NCI-H460 (cell line): Measurements from ENCODE around the gene RNF212B. TPM values are rescaled to one million over a fixed set of nuclear protein-coding genes. Genes with fewer than 3 reads are reported as not detected.

Experiments used
- DNase-seq: peaks from one replicate; pipeline ENCODE4 v3.0.0-alpha.2; 2016; ENCODE audit warnings: low read depth; ENCODE audit errors: extremely low read depth
- small RNA-seq, 2 experiments: library from RNA; depleted of rRNA; stranded (forward); fragments of <200 nt; gene quantifications; one replicate each; pipeline ENCODE3, GENCODE V24; 2014
- total RNA-seq: library from RNA; depleted of rRNA; stranded (reverse); fragments of >200 nt; shearing (Covaris generic); gene quantifications from 2 replicates; pipeline ENCODE4 v1.2.3, GENCODE V29; 2014; rRNA removed

The RNF212B gene
- total RNA-seq, 1 experiment from 2014 or later = not detected

DNA sequence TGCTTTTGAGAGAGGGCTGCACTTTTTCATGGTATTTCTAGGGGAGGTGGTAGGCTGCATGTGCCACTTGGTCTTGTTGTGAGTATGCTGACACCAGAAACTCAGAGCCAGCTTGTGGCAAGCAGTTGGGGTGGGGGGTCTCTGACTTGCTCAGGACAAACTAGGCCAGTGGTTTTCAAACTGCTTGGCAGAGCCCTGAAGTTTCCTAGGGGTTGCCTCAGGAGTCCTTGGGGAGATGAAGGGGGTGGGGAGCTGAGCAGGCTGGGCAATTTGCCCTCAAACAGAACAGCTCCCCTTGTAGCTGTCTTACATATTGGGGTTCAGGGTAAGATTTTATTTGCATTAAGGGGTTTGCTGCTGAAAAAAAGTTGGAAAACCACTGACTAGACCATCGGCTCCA lies 72.8 kb downstream of the RNF212B start:
- DNase-seq = no peak

DNA sequence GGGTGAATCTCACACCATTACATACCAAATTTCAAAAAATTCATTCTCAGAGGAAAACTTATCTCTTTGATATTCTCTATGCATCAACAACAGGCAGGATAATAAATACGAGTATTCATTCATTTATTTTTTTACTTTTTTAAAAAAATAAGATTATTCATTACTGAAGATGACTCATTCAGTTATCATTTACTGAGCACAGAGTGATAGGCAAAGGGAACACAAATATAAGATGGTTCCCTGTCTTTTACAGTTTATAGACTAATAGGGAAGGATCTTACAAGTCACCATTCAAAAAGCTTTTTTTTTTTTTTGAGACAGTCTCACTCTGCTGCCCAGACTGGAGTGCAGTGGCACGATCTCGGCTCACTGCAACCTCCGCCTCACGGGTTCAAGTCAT lies 78.6 kb downstream of the RNF212B start:
- DNase-seq = no peak

DNA sequence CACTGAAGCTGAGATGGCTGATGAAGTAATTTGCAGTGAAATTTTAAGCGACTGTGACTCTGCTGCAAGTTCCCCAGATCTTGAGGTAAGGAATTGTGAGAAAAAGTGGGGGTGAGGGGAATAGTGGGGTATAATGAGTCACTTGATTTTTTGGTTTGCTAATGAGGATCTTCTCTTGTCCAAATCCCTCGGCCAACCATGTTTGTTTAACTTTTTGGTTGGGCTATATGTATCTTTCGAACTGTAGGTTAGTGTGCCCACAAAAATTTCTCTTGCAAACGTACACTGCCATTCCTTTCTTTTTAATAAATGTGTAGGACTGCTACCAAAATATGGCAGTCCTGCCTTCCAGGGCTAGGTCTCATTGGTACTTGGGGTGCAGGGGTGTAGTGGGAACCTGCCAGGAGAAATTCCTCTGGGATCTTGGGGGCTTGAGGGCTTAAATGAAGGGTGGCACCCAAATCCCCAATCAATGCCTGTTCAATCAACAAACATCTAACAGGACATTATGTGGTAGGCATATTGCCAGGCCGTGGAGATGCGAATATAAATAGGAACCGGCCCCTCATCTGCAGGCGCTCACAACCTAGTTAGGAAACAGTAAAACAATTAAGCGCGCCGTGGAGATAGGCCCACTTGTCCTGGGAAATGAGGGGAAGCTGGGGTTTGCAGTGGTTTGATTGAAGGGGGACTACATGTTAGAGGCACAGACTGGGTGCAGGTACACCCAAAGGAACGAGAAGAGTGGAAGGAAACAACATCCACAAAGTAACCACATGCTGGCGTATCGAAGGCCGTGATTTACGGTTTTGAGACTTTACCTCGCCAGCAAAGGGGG lies 82.2 kb downstream of the RNF212B start:
- no peak for DNase-seq

DNA sequence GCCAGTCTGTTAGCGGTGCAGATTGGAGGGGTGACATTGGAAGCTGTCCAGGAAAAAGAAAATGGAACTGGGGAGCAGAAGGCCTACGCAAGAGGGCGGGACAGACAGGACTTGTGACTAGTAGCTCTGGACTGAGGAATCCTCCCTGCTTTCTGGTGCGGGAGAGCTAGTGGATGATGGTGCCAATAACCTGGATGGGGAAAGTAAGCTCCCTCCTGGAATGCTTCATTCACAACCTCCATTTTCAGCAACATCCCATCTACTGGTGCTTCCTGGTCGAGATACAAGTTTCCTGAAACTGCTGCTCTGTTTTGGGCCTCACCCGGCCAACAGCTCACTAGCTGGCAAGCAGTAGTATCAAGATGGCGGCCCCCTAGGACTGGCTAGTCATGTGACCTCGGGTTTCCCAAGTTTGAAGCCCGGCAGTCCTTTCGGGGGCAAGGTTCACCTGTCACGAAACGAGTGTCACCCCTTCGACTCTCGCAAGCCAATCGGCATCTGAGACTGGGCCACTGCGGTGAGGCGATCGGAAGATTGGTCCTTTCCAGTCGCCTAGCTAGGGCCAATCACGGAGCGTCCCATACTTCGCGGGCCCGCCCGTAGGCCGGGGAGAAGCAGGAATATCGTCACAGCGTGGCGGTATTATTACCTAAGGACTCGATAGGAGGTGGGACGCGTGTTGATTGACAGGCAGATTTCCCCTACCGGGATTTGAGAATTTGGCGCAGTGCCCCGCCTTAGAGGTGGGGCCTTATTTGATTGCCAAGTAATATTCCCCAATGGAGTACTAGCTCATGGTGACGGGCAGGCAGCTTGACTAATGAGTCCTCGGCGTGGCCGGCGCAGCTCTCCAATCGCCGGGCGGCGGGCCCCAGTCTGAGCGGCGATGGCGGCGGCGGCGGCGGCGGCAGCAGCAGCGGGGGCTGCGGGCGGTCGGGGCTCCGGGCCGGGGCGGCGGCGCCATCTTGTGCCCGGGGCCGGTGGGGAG lies 83.1 kb downstream of the RNF212B start, which contains the start of gene PABPN1:
Gene PABPN1, plus strand, starts transcription at position 874 of the 988 bp plus-strand sequence. Its CDS starts 13 bp downstream, at position 887.
- peak; percentile 100 for DNase-seq

DNA sequence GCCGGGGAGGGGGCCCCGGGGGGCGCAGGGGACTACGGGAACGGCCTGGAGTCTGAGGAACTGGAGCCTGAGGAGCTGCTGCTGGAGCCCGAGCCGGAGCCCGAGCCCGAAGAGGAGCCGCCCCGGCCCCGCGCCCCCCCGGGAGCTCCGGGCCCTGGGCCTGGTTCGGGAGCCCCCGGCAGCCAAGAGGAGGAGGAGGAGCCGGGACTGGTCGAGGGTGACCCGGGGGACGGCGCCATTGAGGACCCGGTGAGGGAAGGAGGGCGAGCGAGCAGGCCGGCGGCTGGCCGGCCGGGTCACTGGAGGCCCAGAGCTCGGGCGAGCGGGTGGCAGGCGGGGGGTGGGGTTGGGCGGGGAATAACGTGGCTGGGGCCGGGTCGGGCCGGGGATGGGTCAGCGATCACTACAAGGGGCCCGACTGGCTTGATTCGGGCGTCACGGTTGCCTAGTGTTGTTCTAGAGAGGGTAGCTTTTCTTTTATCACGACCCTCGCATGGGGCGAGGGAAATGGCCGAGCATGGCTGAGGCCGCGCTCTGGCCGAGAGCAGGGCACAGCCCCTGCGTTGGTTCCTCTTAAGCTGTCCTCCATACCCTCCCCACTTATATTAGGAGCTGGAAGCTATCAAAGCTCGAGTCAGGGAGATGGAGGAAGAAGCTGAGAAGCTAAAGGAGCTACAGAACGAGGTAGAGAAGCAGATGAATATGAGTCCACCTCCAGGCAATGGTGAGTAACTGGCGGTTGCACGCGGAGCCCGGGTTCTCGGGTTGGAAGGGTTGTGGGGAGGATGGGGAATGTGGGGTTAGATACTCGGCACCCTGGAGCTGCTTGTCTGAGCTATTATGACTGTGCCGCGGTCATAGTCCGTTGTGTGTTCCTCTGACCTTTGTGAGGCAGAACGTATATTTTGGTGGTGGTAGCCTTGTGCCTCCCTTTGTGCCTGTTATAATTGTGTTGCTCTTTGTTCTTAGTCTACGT lies 84.1 kb downstream of the RNF212B start:
- DNase-seq = no peak

Small RNA genes lying within 50 kb of the gene (small RNA-seq; reads per million reads assigned to genes)
- gene AL049829.1 (0 reads per million in 2 experiments), gene RNU6-1046P (0 reads per million in 2 experiments)

Other genes with a start within 250 kb of the RNF212B start
- 12.8 and 15.1 TPM in 2 replicates for gene C14orf93, start 227.8 kb upstream of the RNF212B start, total RNA-seq
- 191 and 254 TPM in 2 replicates for gene PSMB5, start 203.0 kb upstream of the RNF212B start, total RNA-seq
- not detected in 2 replicates for gene PSMB11, start 195.7 kb upstream of the RNF212B start, total RNA-seq
- 4.4 and 4.6 TPM in 2 replicates for gene CDH24, start 180.4 kb upstream of the RNF212B start, total RNA-seq
- 73.8 and 92.9 TPM in 2 replicates for gene ACIN1, start 142.8 kb upstream of the RNF212B start, total RNA-seq
- 41.5 and 45.7 TPM in 2 replicates for gene C14orf119, start 142.4 kb upstream of the RNF212B start, total RNA-seq
- not detected in 2 replicates for gene CIROP, start 132.9 kb upstream of the RNF212B start, total RNA-seq
- not detected in 2 replicates for gene CEBPE, start 118.7 kb upstream of the RNF212B start, total RNA-seq
- gene SLC7A8, start 54.3 kb upstream of the RNF212B start, total RNA-seq = 1.0 and 1.1 TPM in 2 replicates
- 7.1 and 7.8 TPM in 2 replicates for gene HOMEZ, start 48.2 kb downstream of the RNF212B start, total RNA-seq
- 6.8 and 7.5 TPM in 2 replicates for gene PPP1R3E, start 64.9 kb downstream of the RNF212B start, total RNA-seq
- gene BCL2L2, start 68.9 kb downstream of the RNF212B start, total RNA-seq = 21.2 and 25.9 TPM in 2 replicates
- gene PABPN1, start 83.5 kb downstream of the RNF212B start, total RNA-seq = 70.8 and 90.2 TPM in 2 replicates
- gene SLC22A17, start 115.0 kb downstream of the RNF212B start, total RNA-seq = 1.6 and 2.2 TPM in 2 replicates
- 0.05 TPM in 1 of 2 replicates, not detected in the other for gene EFS, start 127.2 kb downstream of the RNF212B start, total RNA-seq
- gene IL25, start 134.9 kb downstream of the RNF212B start, total RNA-seq = not detected in 2 replicates
- gene CMTM5, start 139.1 kb downstream of the RNF212B start, total RNA-seq = not detected in 2 replicates
- not detected in 2 replicates for gene MYH6, start 170.3 kb downstream of the RNF212B start, total RNA-seq
- gene MYH7, start 197.7 kb downstream of the RNF212B start, total RNA-seq = not detected in 2 replicates
- gene NGDN, start 231.8 kb downstream of the RNF212B start, total RNA-seq = 95.6 and 99.4 TPM in 2 replicates